Measurements from ENCODE around the gene IAPP. TPM values are rescaled to one million over a fixed set of nuclear protein-coding genes. Genes with fewer than 3 reads are reported as not detected.

Gene IAPP
- total RNA-seq, 1 donor from 2014 or later, result not detected

- H3K36me3 Mint-ChIP-seq (ENCODE audit: low read depth, unreplicated experiment), result no peaks in the 10 kb centered on the region
- no peaks in the 10 kb centered on the region for H3K4me1 Mint-ChIP-seq (ENCODE audit: low read depth, unreplicated experiment)
- no peak overlapping the region for H3K4me3 Mint-ChIP-seq (ENCODE audit: unreplicated experiment)
- H3K9ac ChIP-seq (ENCODE audit: low read length), result no peak overlapping the region
- no peak for DNase-seq (ENCODE audit: low read depth)
- no peak overlapping the region for H2AFZ ChIP-seq (ENCODE audit: low read depth, low read length)
- no peak overlapping the region for H3K27ac ChIP-seq (ENCODE audit: low read depth, low read length)
- H3K9me3 ChIP-seq (ENCODE audit: insufficient read depth, low read depth, low read length), result no peaks in the 10 kb centered on the region
- TF ChIP-seq EZH2 (IDR thresholded peaks at IDR 0.05; ENCODE audit: insufficient read depth, low read length) (no peak), CTCF (IDR thresholded peaks at IDR 0.05; ENCODE audit: insufficient read depth, low read depth, low read length) (no peak)
- no peak overlapping the region for H3K4me3 ChIP-seq (ENCODE audit: insufficient read depth, low read depth, low read length)
- no peaks in the 10 kb centered on the region for H4K20me1 ChIP-seq (ENCODE audit: insufficient read depth, low read length)
- H3K27me3 ChIP-seq (ENCODE audit: insufficient read depth, low read length), result no peaks in the 10 kb centered on the region
- no peaks in the 10 kb centered on the region for H3K27me3 Mint-ChIP-seq (ENCODE audit: low read depth, unreplicated experiment)
- no peaks in the 10 kb centered on the region for H3K9me3 Mint-ChIP-seq (ENCODE audit: unreplicated experiment)
- H3K27ac Mint-ChIP-seq (ENCODE audit: unreplicated experiment), result no peak overlapping the region
- no peaks in the 10 kb centered on the region for H3K79me2 ChIP-seq (ENCODE audit: insufficient read depth, low read length)
- FAIRE-seq, result no peak
- H3K4me1 ChIP-seq (ENCODE audit: insufficient read depth, low read length), result no peaks in the 10 kb centered on the region
- no peak overlapping the region for H3K4me2 ChIP-seq (ENCODE audit: low read length)
- no peaks in the 10 kb centered on the region for H3K36me3 ChIP-seq (ENCODE audit: insufficient read depth, low read length)
Observed at GRCh38 chr12:21339921-21340320, 32.8 kb upstream of the IAPP start.

- H3K4me2 ChIP-seq (ENCODE audit: low read length), result no peak overlapping the region
- no peaks in the 10 kb centered on the region for H4K20me1 ChIP-seq (ENCODE audit: insufficient read depth, low read length)
- no peak overlapping the region for H3K27ac ChIP-seq (ENCODE audit: low read depth, low read length)
- H3K4me1 ChIP-seq (ENCODE audit: insufficient read depth, low read length), result no peaks in the 10 kb centered on the region
- Mint-ChIP-seq H3K27me3 (ENCODE audit: low read depth, unreplicated experiment) (no peaks in the 10 kb centered on the region), H3K9me3 (ENCODE audit: unreplicated experiment) (no peaks in the 10 kb centered on the region), H3K36me3 (ENCODE audit: low read depth, unreplicated experiment) (no peaks in the 10 kb centered on the region), H3K4me3 (ENCODE audit: unreplicated experiment) (no peak overlapping the region), H3K4me1 (ENCODE audit: low read depth, unreplicated experiment) (no peaks in the 10 kb centered on the region), H3K27ac (ENCODE audit: unreplicated experiment) (no peak overlapping the region)
- no peaks in the 10 kb centered on the region for H3K27me3 ChIP-seq (ENCODE audit: insufficient read depth, low read length)
- DNase-seq (ENCODE audit: low read depth) (no peak), FAIRE-seq (no peak)
- no peak overlapping the region for H2AFZ ChIP-seq (ENCODE audit: low read depth, low read length)
- no peaks in the 10 kb centered on the region for H3K36me3 ChIP-seq (ENCODE audit: insufficient read depth, low read length)
- H3K9me3 ChIP-seq (ENCODE audit: insufficient read depth, low read depth, low read length), result no peaks in the 10 kb centered on the region
- H3K4me3 ChIP-seq (ENCODE audit: insufficient read depth, low read depth, low read length), result no peak overlapping the region
- H3K9ac ChIP-seq (ENCODE audit: low read length), result no peak overlapping the region
- no peak for TF ChIP-seq EZH2 (IDR thresholded peaks at IDR 0.05; ENCODE audit: insufficient read depth, low read length)
- TF ChIP-seq CTCF (IDR thresholded peaks at IDR 0.05; ENCODE audit: insufficient read depth, low read depth, low read length), result no peak
- no peaks in the 10 kb centered on the region for H3K79me2 ChIP-seq (ENCODE audit: insufficient read depth, low read length)
Observed at GRCh38 chr12:21340403-21340802, 32.3 kb upstream of the IAPP start.

GRCh38 chr12:21341769-21342168 is 30.9 kb upstream of the IAPP start:
- Mint-ChIP-seq H3K36me3 (ENCODE audit: low read depth, unreplicated experiment) (no peaks in the 10 kb centered on the region), H3K9me3 (ENCODE audit: unreplicated experiment) (no peaks in the 10 kb centered on the region), H3K4me3 (ENCODE audit: unreplicated experiment) (no peak overlapping the region), H3K27me3 (ENCODE audit: low read depth, unreplicated experiment) (no peaks in the 10 kb centered on the region), H3K4me1 (ENCODE audit: low read depth, unreplicated experiment) (no peaks in the 10 kb centered on the region), H3K27ac (ENCODE audit: unreplicated experiment) (no peak overlapping the region)
- Histone ChIP-seq H3K4me2 (ENCODE audit: low read length) (no peak overlapping the region), H2AFZ (ENCODE audit: low read depth, low read length) (no peak overlapping the region), H3K79me2 (ENCODE audit: insufficient read depth, low read length) (no peaks in the 10 kb centered on the region), H3K9ac (ENCODE audit: low read length) (no peak overlapping the region), H3K9me3 (ENCODE audit: insufficient read depth, low read depth, low read length) (no peaks in the 10 kb centered on the region), H3K27ac (ENCODE audit: low read depth, low read length) (no peak overlapping the region), H3K4me1 (ENCODE audit: insufficient read depth, low read length) (no peaks in the 10 kb centered on the region), H3K4me3 (ENCODE audit: insufficient read depth, low read depth, low read length) (no peak overlapping the region), H3K36me3 (ENCODE audit: insufficient read depth, low read length) (no peaks in the 10 kb centered on the region), H4K20me1 (ENCODE audit: insufficient read depth, low read length) (no peaks in the 10 kb centered on the region), H3K27me3 (ENCODE audit: insufficient read depth, low read length) (no peaks in the 10 kb centered on the region)
- no peak for FAIRE-seq
- DNase-seq (ENCODE audit: low read depth), result no peak
- TF ChIP-seq EZH2 (IDR thresholded peaks at IDR 0.05; ENCODE audit: insufficient read depth, low read length) (no peak), CTCF (IDR thresholded peaks at IDR 0.05; ENCODE audit: insufficient read depth, low read depth, low read length) (no peak)
